HepG2 (cell line): ENCODE measurements around the gene SGK1. TPM values are rescaled to one million over a fixed set of nuclear protein-coding genes. Genes with fewer than 3 reads are reported as not detected.

Experiments
- HNRNPL ChIP-seq: fragments of 200-400 bp; formaldehyde crosslinking; IDR thresholded peaks from 2 replicates; pipeline ENCODE4 v1.6.1; 2017; ENCODE audit warnings: mild to moderate bottlenecking, low read depth, low read length
- MBD4 ChIP-seq: IDR thresholded peaks from 2 replicates; pipeline ENCODE4 v1.6.1; 2012; ENCODE audit warnings: low read length, inconsistent platforms, borderline replicate concordance
- NFIB ChIP-seq: sonication (generic); formaldehyde crosslinking; IDR thresholded peaks from 2 replicates; pipeline ENCODE4 v1.9.0; 2021; ENCODE audit warnings: missing genetic modification reagents, mild to moderate bottlenecking, borderline replicate concordance
- RERE ChIP-seq: IDR thresholded peaks from 2 replicates; pipeline ENCODE4 v1.6.1; 2016; ENCODE audit warnings: low read depth, missing genetic modification reagents, missing compliant biosample characterization
- SCMH1 ChIP-seq: sonication (generic); formaldehyde crosslinking; IDR thresholded peaks from 2 replicates; pipeline ENCODE4 v1.9.0; 2021; ENCODE audit warnings: missing genetic modification reagents, mild to moderate bottlenecking, borderline replicate concordance
- ZFP37 ChIP-seq: sonication (generic); formaldehyde crosslinking; IDR thresholded peaks from 2 replicates; pipeline ENCODE4 v1.4.0; 2020; ENCODE audit warnings: missing genetic modification reagents, borderline replicate concordance
- ZNF670 ChIP-seq: sonication (generic); formaldehyde crosslinking; IDR thresholded peaks from 2 replicates; pipeline ENCODE4 v1.8.0; 2022; ENCODE audit warnings: mild to moderate bottlenecking, missing genetic modification reagents, borderline replicate concordance
- ZNF720 ChIP-seq: sonication (generic); formaldehyde crosslinking; IDR thresholded peaks from 2 replicates; pipeline ENCODE4 v1.4.0; 2020; ENCODE audit warnings: missing genetic modification reagents
- ZNF788 ChIP-seq: sonication (generic); formaldehyde crosslinking; IDR thresholded peaks from 2 replicates; pipeline ENCODE4 v1.5.0; 2020; ENCODE audit warnings: mild to moderate bottlenecking, missing genetic modification reagents, borderline replicate concordance
- polyA plus RNA-seq, 8 experiments: library from polyadenylated mRNA; depleted of rRNA in 3 of 8; stranded (reverse) in 7 of 8; unstranded in 1 of 8; fragments of >200 nt; fragmentation: Illumina TruSeq in 4 of 8; extraction: Trizol in 4 of 8; gene quantifications; 2 replicates each; pipeline versions ENCODE4 v1.2.1 to v1.2.3, GENCODE V29; 2011 to 2016; ENCODE audit warnings: low read depth in 4 of 8, missing spikeins in 1 of 8, mixed read lengths in 1 of 8; ENCODE audit not compliant: insufficient read depth in 1 of 8
- total RNA-seq, 5 experiments: library from RNA; depleted of rRNA; stranded (reverse); fragments of >200 nt; fragmentation: Illumina TruSeq; extraction: Trizol; gene quantifications; 2 replicates each; pipeline ENCODE4 v1.2.3, GENCODE V29; 2016; ENCODE audit warnings: low read depth in 1 of 5
- TF ChIP-seq, protein P1 (sequence below): sonication (generic); formaldehyde crosslinking; IDR thresholded peaks from 2 replicates; pipeline ENCODE4 v1.8.0; 2022; ENCODE audit warnings: missing genetic modification reagents, mild to moderate bottlenecking, borderline replicate concordance
- TF ChIP-seq, protein P2 (sequence below): sonication (generic); formaldehyde crosslinking; IDR thresholded peaks from 2 replicates; pipeline ENCODE4 v1.5.0; 2020; ENCODE audit warnings: mild to moderate bottlenecking, missing genetic modification reagents
- TF ChIP-seq, protein P3 (sequence below): sonication (generic); formaldehyde crosslinking; IDR thresholded peaks from 2 replicates; pipeline ENCODE4 v1.4.0; 2020; ENCODE audit warnings: missing genetic modification reagents, borderline replicate concordance

Gene SGK1
- total and polyA plus RNA-seq, 2 of the 13 experiments (the other 11 are each of a cell fraction or from before 2014, with no cell fraction given): 56.1 to 56.2 TPM

- TF ChIP-seq RERE (peak; percentile 96), SCMH1 (CRISPR knock-in tag) (no peak), HNRNPL (no peak), ZFP37 (CRISPR knock-in tag) (0 out of 2 replicates have a peak, but pooled peaks have one; percentile 30), MBD4 (peak; percentile 95; the same call in 1 of the 2 replicates), NFIB (CRISPR knock-in tag) (no peak), ZNF788 (CRISPR knock-in tag) (no peak), ZNF670 (CRISPR knock-in tag) (0 out of 2 replicates have a peak, but pooled peaks have one; percentile 48), ZNF720 (CRISPR knock-in tag) (no peak)
- TF ChIP-seq, protein P1, sequence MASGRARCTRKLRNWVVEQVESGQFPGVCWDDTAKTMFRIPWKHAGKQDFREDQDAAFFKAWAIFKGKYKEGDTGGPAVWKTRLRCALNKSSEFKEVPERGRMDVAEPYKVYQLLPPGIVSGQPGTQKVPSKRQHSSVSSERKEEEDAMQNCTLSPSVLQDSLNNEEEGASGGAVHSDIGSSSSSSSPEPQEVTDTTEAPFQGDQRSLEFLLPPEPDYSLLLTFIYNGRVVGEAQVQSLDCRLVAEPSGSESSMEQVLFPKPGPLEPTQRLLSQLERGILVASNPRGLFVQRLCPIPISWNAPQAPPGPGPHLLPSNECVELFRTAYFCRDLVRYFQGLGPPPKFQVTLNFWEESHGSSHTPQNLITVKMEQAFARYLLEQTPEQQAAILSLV (CRISPR knock-in tag): no peak
- TF ChIP-seq, protein P2, sequence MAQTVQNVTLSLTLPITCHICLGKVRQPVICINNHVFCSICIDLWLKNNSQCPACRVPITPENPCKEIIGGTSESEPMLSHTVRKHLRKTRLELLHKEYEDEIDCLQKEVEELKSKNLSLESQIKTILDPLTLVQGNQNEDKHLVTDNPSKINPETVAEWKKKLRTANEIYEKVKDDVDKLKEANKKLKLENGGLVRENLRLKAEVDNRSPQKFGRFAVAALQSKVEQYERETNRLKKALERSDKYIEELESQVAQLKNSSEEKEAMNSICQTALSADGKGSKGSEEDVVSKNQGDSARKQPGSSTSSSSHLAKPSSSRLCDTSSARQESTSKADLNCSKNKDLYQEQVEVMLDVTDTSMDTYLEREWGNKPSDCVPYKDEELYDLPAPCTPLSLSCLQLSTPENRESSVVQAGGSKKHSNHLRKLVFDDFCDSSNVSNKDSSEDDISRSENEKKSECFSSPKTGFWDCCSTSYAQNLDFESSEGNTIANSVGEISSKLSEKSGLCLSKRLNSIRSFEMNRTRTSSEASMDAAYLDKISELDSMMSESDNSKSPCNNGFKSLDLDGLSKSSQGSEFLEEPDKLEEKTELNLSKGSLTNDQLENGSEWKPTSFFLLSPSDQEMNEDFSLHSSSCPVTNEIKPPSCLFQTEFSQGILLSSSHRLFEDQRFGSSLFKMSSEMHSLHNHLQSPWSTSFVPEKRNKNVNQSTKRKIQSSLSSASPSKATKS (CRISPR knock-in tag): no peak
- TF ChIP-seq, protein P3, sequence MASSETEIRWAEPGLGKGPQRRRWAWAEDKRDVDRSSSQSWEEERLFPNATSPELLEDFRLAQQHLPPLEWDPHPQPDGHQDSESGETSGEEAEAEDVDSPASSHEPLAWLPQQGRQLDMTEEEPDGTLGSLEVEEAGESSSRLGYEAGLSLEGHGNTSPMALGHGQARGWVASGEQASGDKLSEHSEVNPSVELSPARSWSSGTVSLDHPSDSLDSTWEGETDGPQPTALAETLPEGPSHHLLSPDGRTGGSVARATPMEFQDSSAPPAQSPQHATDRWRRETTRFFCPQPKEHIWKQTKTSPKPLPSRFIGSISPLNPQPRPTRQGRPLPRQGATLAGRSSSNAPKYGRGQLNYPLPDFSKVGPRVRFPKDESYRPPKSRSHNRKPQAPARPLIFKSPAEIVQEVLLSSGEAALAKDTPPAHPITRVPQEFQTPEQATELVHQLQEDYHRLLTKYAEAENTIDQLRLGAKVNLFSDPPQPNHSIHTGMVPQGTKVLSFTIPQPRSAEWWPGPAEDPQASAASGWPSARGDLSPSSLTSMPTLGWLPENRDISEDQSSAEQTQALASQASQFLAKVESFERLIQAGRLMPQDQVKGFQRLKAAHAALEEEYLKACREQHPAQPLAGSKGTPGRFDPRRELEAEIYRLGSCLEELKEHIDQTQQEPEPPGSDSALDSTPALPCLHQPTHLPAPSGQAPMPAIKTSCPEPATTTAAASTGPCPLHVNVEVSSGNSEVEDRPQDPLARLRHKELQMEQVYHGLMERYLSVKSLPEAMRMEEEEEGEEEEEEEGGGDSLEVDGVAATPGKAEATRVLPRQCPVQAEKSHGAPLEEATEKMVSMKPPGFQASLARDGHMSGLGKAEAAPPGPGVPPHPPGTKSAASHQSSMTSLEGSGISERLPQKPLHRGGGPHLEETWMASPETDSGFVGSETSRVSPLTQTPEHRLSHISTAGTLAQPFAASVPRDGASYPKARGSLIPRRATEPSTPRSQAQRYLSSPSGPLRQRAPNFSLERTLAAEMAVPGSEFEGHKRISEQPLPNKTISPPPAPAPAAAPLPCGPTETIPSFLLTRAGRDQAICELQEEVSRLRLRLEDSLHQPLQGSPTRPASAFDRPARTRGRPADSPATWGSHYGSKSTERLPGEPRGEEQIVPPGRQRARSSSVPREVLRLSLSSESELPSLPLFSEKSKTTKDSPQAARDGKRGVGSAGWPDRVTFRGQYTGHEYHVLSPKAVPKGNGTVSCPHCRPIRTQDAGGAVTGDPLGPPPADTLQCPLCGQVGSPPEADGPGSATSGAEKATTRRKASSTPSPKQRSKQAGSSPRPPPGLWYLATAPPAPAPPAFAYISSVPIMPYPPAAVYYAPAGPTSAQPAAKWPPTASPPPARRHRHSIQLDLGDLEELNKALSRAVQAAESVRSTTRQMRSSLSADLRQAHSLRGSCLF (CRISPR knock-in tag): no peak
These were observed 119.8 kb downstream of the SGK1 start (continued) for GRCh38 chr6:134198093-134198492.
